K562 (cell line): ENCODE data around the gene GP1BB. TPM values are rescaled to one million over a fixed set of nuclear protein-coding genes. Genes with fewer than 3 reads are reported as not detected.
A peak's percentile ranks its signal among the peaks of the same experiment; 100 is the strongest.

Source experiments
- BHLHE40 ChIP-seq: IDR thresholded peaks from 2 replicates; pipeline ENCODE4 v1.6.1; 2011; ENCODE audit warnings: low read length, improper control_type of control experiment
- EGR1 ChIP-seq: fragments of 450-650 bp; conservative IDR thresholded peaks from 2 replicates; pipeline ENCODE4 v1.6.1; 2017; ENCODE audit warnings: mild to moderate bottlenecking
- FOXP1 ChIP-seq: sonication (generic); formaldehyde crosslinking; IDR thresholded peaks from 2 replicates; pipeline ENCODE4 v1.8.0; 2022; ENCODE audit warnings: mild to moderate bottlenecking, missing genetic modification reagents
- JUND ChIP-seq, 2 experiments: IDR thresholded peaks; 2 replicates in 1 of 2; 3 replicates in 1 of 2; pipeline ENCODE4 v1.6.1; 2011; ENCODE audit warnings: borderline replicate concordance in 2 of 2, low read depth in 2 of 2, low read length in 2 of 2, improper control_type of control experiment in 1 of 2, missing biosample characterization in 1 of 2, missing genetic modification characterization in 1 of 2, missing genetic modification reagents in 1 of 2
- LCOR ChIP-seq: sonication (generic); formaldehyde crosslinking; IDR thresholded peaks from 2 replicates; pipeline ENCODE4 v1.8.0; 2022; ENCODE audit warnings: mild to moderate bottlenecking, missing genetic modification reagents
- POLR2A ChIP-seq: fragments of 450-650 bp; conservative IDR thresholded peaks from 2 replicates; pipeline ENCODE4 v1.6.1; 2016
- SMARCB1 ChIP-seq: IDR thresholded peaks from 2 replicates; pipeline ENCODE4 v1.6.1; 2011; ENCODE audit warnings: improper control_type of control experiment, low read depth; ENCODE audit not compliant: insufficient read length
- YY1 ChIP-seq, 3 experiments: IDR thresholded peaks; 2 replicates each; pipeline ENCODE4 v1.6.1; 2011; ENCODE audit warnings: low read length in 2 of 3, mild to moderate bottlenecking in 2 of 3, moderate library complexity in 2 of 3, borderline replicate concordance in 1 of 3, control low read depth in 1 of 3, low read depth in 1 of 3; ENCODE audit not compliant: insufficient read depth in 3 of 3, insufficient replicate concordance in 2 of 3, control insufficient read depth in 1 of 3, insufficient read length in 1 of 3; ENCODE audit errors: extremely low read depth in 1 of 3
- ZNF140 ChIP-seq: fragments of 250-450 bp; sonication (Bioruptor Pico); IDR thresholded peaks from 2 replicates; pipeline ENCODE4 v1.8.0; 2021; ENCODE audit warnings: moderate library complexity, mild to moderate bottlenecking, inconsistent platforms
- ZNF277 ChIP-seq: fragments of 250-450 bp; sonication (Bioruptor Pico); IDR thresholded peaks from 2 replicates; pipeline ENCODE4 v1.8.0; 2022; ENCODE audit warnings: inconsistent platforms, mild to moderate bottlenecking, moderate library complexity, borderline replicate concordance
- polyA plus RNA-seq, 8 experiments: library from polyadenylated mRNA; depleted of rRNA in 4 of 8; stranded (reverse) in 5 of 8; unstranded in 3 of 8; fragments of >200 nt; fragmentation: Nextera tagmentation in 2 of 8; fragmentation: Illumina TruSeq in 1 of 8; extraction: Ambion mirVana in 2 of 8; extraction: Trizol in 1 of 8; gene quantifications; 2 replicates each; pipeline versions ENCODE4 v1.2.1 to v1.2.3, GENCODE V29; 2011 to 2014; ENCODE audit warnings: inconsistent platforms in 1 of 8, missing spikeins in 1 of 8
- total RNA-seq, 7 experiments: library from RNA; depleted of rRNA in 6 of 7; stranded (reverse); fragments of >200 nt in 6 of 7; fragmentation: Illumina TruSeq in 2 of 7; extraction: Trizol in 2 of 7; gene quantifications; 2 replicates each; pipeline versions ENCODE4 v1.2.1 to v1.2.3, GENCODE V29; 2011 to 2021; ENCODE audit warnings: low replicate concordance in 1 of 7
- TF ChIP-seq, protein P1 (sequence below): fragments of 250-450 bp; sonication (Bioruptor Pico); IDR thresholded peaks from 2 replicates; pipeline ENCODE4 v1.9.0; 2021; ENCODE audit warnings: mild to moderate bottlenecking, inconsistent platforms

GP1BB gene
- total and polyA plus RNA-seq, 9 of the 15 experiments (the other 6 are each of a cell fraction or from before 2014, with no cell fraction given): 0.69 to 162 (median 2.8) TPM

GRCh38 chr22:19755145-19755710 is 31.9 kb downstream of the GP1BB start (continued):
- TF ChIP-seq ZNF277 (no peak), JUND (IDR thresholded peaks at IDR 0.05; ENCODE audit: borderline replicate concordance, low read depth, low read length) (no peak), JUND (tag; IDR thresholded peaks at IDR 0.05; ENCODE audit: borderline replicate concordance, low read depth, low read length) (no peak), LCOR (no peak), FOXP1 (CRISPR knock-in tag) (no peak), SMARCB1 (no peak), ZNF140 (CRISPR knock-in tag) (no peak), BHLHE40 (peak; percentile 43; the same call in 1 of the 2 replicates), EGR1 (peak; percentile 85), YY1 (IDR thresholded peaks at IDR 0.05; ENCODE audit: borderline replicate concordance in 1 of 3, control insufficient read depth in 1 of 3, extremely low read depth in 1 of 3, insufficient read depth in 3 of 3, insufficient read length in 1 of 3, insufficient replicate concordance in 2 of 3, low read depth in 1 of 3, low read length in 2 of 3) (peak in 1 of 3 experiments; percentile 7), POLR2A (no peak)
- TF ChIP-seq, protein P1, sequence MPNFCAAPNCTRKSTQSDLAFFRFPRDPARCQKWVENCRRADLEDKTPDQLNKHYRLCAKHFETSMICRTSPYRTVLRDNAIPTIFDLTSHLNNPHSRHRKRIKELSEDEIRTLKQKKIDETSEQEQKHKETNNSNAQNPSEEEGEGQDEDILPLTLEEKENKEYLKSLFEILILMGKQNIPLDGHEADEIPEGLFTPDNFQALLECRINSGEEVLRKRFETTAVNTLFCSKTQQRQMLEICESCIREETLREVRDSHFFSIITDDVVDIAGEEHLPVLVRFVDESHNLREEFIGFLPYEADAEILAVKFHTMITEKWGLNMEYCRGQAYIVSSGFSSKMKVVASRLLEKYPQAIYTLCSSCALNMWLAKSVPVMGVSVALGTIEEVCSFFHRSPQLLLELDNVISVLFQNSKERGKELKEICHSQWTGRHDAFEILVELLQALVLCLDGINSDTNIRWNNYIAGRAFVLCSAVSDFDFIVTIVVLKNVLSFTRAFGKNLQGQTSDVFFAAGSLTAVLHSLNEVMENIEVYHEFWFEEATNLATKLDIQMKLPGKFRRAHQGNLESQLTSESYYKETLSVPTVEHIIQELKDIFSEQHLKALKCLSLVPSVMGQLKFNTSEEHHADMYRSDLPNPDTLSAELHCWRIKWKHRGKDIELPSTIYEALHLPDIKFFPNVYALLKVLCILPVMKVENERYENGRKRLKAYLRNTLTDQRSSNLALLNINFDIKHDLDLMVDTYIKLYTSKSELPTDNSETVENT (CRISPR knock-in tag): peak; percentile 16; the same call in 1 of the 2 replicates
